GM23338 (cell line): ENCODE measurements around the gene LIMA1. TPM values are rescaled to one million over a fixed set of nuclear protein-coding genes. Genes with fewer than 3 reads are reported as not detected.

ENCODE experiments used
- ATAC-seq: fragments of 200-7000 bp; cut with Tn5 transposase; 3 replicates; pipeline ENCODE4 v1.9.1; 2020
- DNase-seq: peaks from one replicate; pipeline ENCODE4 v3.0.0-alpha.2; 2015; ENCODE audit warnings: low spot score
- H2AFZ ChIP-seq: fragments of 200-600 bp; sonication (generic); 2 replicates; pipeline ENCODE4 v1.8.0; 2016; ENCODE audit warnings: antibody characterized with exemption, mild to moderate bottlenecking, moderate library complexity
- H3F3A ChIP-seq: fragments of 200-600 bp; sonication (generic); replicated peaks from 2 replicates; pipeline ENCODE4 v1.8.0; 2017; ENCODE audit warnings: antibody characterized with exemption, mixed run types, low read depth
- H3K27ac ChIP-seq: fragments of 200-600 bp; sonication (generic); 2 replicates; pipeline ENCODE4 v1.6.1; 2016; ENCODE audit warnings: low read depth
- H3K27me3 ChIP-seq: fragments of 200-600 bp; sonication (generic); 2 replicates; pipeline ENCODE4 v1.8.0; 2016; ENCODE audit warnings: mild to moderate bottlenecking, mixed run types, moderate library complexity; ENCODE audit not compliant: insufficient read depth
- H3K36me3 ChIP-seq: fragments of 200-600 bp; sonication (generic); 2 replicates; pipeline ENCODE4 v1.8.0; 2016; ENCODE audit warnings: mild to moderate bottlenecking; ENCODE audit not compliant: insufficient read depth
- H3K4me1 ChIP-seq: fragments of 200-600 bp; sonication (generic); 2 replicates; pipeline ENCODE4 v1.8.0; 2016; ENCODE audit warnings: mild to moderate bottlenecking, moderate library complexity; ENCODE audit not compliant: insufficient read depth
- H3K4me2 ChIP-seq: fragments of 200-600 bp; sonication (generic); 2 replicates; pipeline ENCODE4 v1.7.1; 2017; ENCODE audit warnings: mixed run types
- H3K4me3 ChIP-seq: fragments of 200-600 bp; sonication (generic); 2 replicates; pipeline ENCODE4 v1.6.1; 2016; ENCODE audit warnings: mixed run types
- H3K79me2 ChIP-seq: fragments of 200-600 bp; sonication (generic); replicated peaks from 2 replicates; pipeline ENCODE4 v1.8.0; 2017; ENCODE audit warnings: mild to moderate bottlenecking; ENCODE audit not compliant: insufficient read depth
- H3K9me2 ChIP-seq: fragments of 200-600 bp; sonication (generic); 2 replicates; pipeline ENCODE4 v1.8.0; 2017; ENCODE audit not compliant: insufficient read depth
- H4K20me1 ChIP-seq: fragments of 200-600 bp; sonication (generic); replicated peaks from 2 replicates; pipeline ENCODE4 v1.8.0; 2017; ENCODE audit warnings: mild to moderate bottlenecking; ENCODE audit not compliant: insufficient read depth
- H3K27ac Mint-ChIP-seq: 2 replicates; pipeline ENCODE4 v1.8.0; 2020; ENCODE audit warnings: inconsistent platforms, mild to moderate bottlenecking, moderate library complexity, mixed read lengths
- H3K27me3 Mint-ChIP-seq: 3 replicates; pipeline ENCODE4 v1.8.0; 2022; ENCODE audit warnings: low read depth, mild to moderate bottlenecking, moderate library complexity, mixed read lengths, inconsistent platforms; ENCODE audit not compliant: insufficient read depth, poor library complexity
- H3K36me3 Mint-ChIP-seq: 3 replicates; pipeline ENCODE4 v1.8.0; 2021; ENCODE audit warnings: low read depth, mild to moderate bottlenecking, inconsistent platforms, moderate library complexity, mixed read lengths
- H3K4me1 Mint-ChIP-seq: 3 replicates; pipeline ENCODE4 v1.8.0; 2020; ENCODE audit warnings: mild to moderate bottlenecking, inconsistent platforms, mixed read lengths
- H3K4me3 Mint-ChIP-seq: 3 replicates; pipeline ENCODE4 v1.8.0; 2021; ENCODE audit warnings: moderate library complexity, mild to moderate bottlenecking, inconsistent platforms, mixed read lengths
- H3K9me3 Mint-ChIP-seq: 3 replicates; pipeline ENCODE4 v1.8.0; 2020; ENCODE audit warnings: moderate library complexity, mild to moderate bottlenecking, inconsistent platforms, mixed read lengths
- CREB1 ChIP-seq: fragments of 250-450 bp; sonication (Bioruptor Pico); IDR thresholded peaks from 2 replicates; pipeline ENCODE4 v1.5.0; 2020; ENCODE audit warnings: low read depth, mild to moderate bottlenecking, moderate library complexity
- CTCF ChIP-seq, 2 experiments: fragments of 200-600 bp in 1 of 2; sonication (generic) in 1 of 2; conservative IDR thresholded peaks; 2 replicates each; pipeline versions ENCODE4 v1.5.1 to v1.6.1; 2016 to 2017; ENCODE audit warnings: antibody characterized with exemption in 2 of 2, low read depth in 2 of 2, mild to moderate bottlenecking in 2 of 2, moderate library complexity in 1 of 2
- ETS1 ChIP-seq: IDR thresholded peaks from 2 replicates; pipeline ENCODE4 v1.6.1; 2016; ENCODE audit warnings: antibody characterized with exemption
- EZH2 ChIP-seq: fragments of 200-600 bp; sonication (generic); IDR thresholded peaks from one replicate; pipeline ENCODE4 v1.8.0; 2017; ENCODE audit warnings: antibody characterized with exemption, mild to moderate bottlenecking, low read depth; ENCODE audit not compliant: unreplicated experiment
- EZH2phosphoT487 ChIP-seq: fragments of 200-600 bp; sonication (generic); IDR thresholded peaks from one replicate; pipeline ENCODE4 v1.8.1; 2018; ENCODE audit warnings: antibody characterized with exemption; ENCODE audit not compliant: unreplicated experiment
- JUNB ChIP-seq: IDR thresholded peaks from one replicate; pipeline ENCODE4 v1.6.1; 2016; ENCODE audit warnings: antibody characterized with exemption; ENCODE audit not compliant: unreplicated experiment
- NANOG ChIP-seq: IDR thresholded peaks from 2 replicates; pipeline ENCODE4 v1.6.1; 2016; ENCODE audit warnings: antibody characterized with exemption, borderline replicate concordance
- POLR2AphosphoS5 ChIP-seq: IDR thresholded peaks from 2 replicates; pipeline ENCODE4 v1.6.1; 2016; ENCODE audit warnings: antibody characterized with exemption, low read depth
- REST ChIP-seq: IDR thresholded peaks from one replicate; pipeline ENCODE4 v1.6.1; 2018; ENCODE audit warnings: antibody characterized with exemption; ENCODE audit not compliant: unreplicated experiment
- STAT1 ChIP-seq: IDR thresholded peaks from one replicate; pipeline ENCODE4 v1.6.1; 2016; ENCODE audit warnings: antibody characterized with exemption; ENCODE audit not compliant: unreplicated experiment
- ZNF114 ChIP-seq: fragments of 250-450 bp; sonication (Bioruptor Pico); IDR thresholded peaks from 2 replicates; pipeline ENCODE4 v1.5.0; 2020; ENCODE audit warnings: mild to moderate bottlenecking, moderate library complexity
- ZNF331 ChIP-seq: fragments of 250-450 bp; sonication (Bioruptor Pico); IDR thresholded peaks from 2 replicates; pipeline ENCODE4 v1.5.0; 2020; ENCODE audit warnings: low read depth, mild to moderate bottlenecking, moderate library complexity
- ZNF462 ChIP-seq: fragments of 250-450 bp; sonication (Bioruptor Pico); IDR thresholded peaks from 2 replicates; pipeline ENCODE4 v1.5.0; 2020; ENCODE audit warnings: mild to moderate bottlenecking, moderate library complexity
- polyA plus RNA-seq: library from polyadenylated mRNA; unstranded; fragments of >200 nt; fragmentation: Nextera tagmentation; extraction: Ambion mirVana; gene quantifications from 2 replicates; pipeline ENCODE4 v1.2.1, GENCODE V29; 2016
- total RNA-seq: library from RNA; depleted of rRNA; stranded (reverse); fragments of >200 nt; shearing (Covaris generic); gene quantifications from 2 replicates; pipeline ENCODE4 v1.2.3, GENCODE V29; 2014

The LIMA1 gene
- total and polyA plus RNA-seq, 2 experiments from 2014 or later, result 27.7 to 29.6 TPM

- no peaks in the 10 kb centered on the region for H3K9me2 ChIP-seq
- H3K27ac ChIP-seq, result no peak overlapping the region; the same call in 1 of the 2 replicates
- H2AFZ ChIP-seq, result no peak overlapping the region
- H3K79me2 ChIP-seq, result no peaks in the 10 kb centered on the region
- peaks cover 19% of the 10 kb centered on the region; the same call in 2 of the 3 replicates for H3K36me3 Mint-ChIP-seq
- no peaks in the 10 kb centered on the region for H3K27me3 Mint-ChIP-seq
- H3K36me3 ChIP-seq, result no peaks in the 10 kb centered on the region
- peaks cover 5% of the 10 kb centered on the region for H3K4me1 Mint-ChIP-seq
- DNase-seq (no peak), ATAC-seq (no peak)
- no peaks in the 10 kb centered on the region for H3K9me3 Mint-ChIP-seq
- no peaks in the 10 kb centered on the region for H4K20me1 ChIP-seq
- no peak overlapping the region for H3K4me2 ChIP-seq
- H3K4me3 ChIP-seq, result no peak overlapping the region
- no peaks in the 10 kb centered on the region for H3F3A ChIP-seq
- no peaks in the 10 kb centered on the region for H3K27me3 ChIP-seq
- no peak overlapping the region for H3K27ac Mint-ChIP-seq
- no peak overlapping the region for H3K4me3 Mint-ChIP-seq
- no peak for TF ChIP-seq REST
- TF ChIP-seq ETS1, result no peak
- TF ChIP-seq NANOG, result no peak
- no peak for TF ChIP-seq CTCF (conservative IDR thresholded peaks at IDR 0.05; ENCODE audit: low read depth in 2 of 2)
- TF ChIP-seq ZNF114, result no peak
- no peak for TF ChIP-seq ZNF331 (CRISPR knock-in tag)
- no peak for TF ChIP-seq POLR2AphosphoS5
- TF ChIP-seq JUNB, result no peak
- TF ChIP-seq CREB1, result no peak
- no peak for TF ChIP-seq EZH2
- no peak for TF ChIP-seq EZH2phosphoT487
- no peak for TF ChIP-seq STAT1
- TF ChIP-seq ZNF462 (CRISPR knock-in tag), result no peak
- H3K4me1 ChIP-seq, result no peaks in the 10 kb centered on the region
These were observed 94.3 kb downstream of the LIMA1 start for GRCh38 chr12:50188875-50189575.
